Mucosa of descending colon (tissue), 3 donors: ENCODE data around the gene IRF1. TPM values are rescaled to one million over a fixed set of nuclear protein-coding genes. Genes with fewer than 3 reads are reported as not detected.

Experiments used
- ATAC-seq: fragments of 200-7000 bp; cut with Tn5 transposase; one replicate; pipeline ENCODE4 v1.9.1; 2020; ENCODE audit warnings: mild to moderate bottlenecking, moderate library complexity
- DNase-seq, 3 donors: peaks; one replicate each; pipeline ENCODE4 v3.0.0-alpha.2; 2020
- H3K36me3 ChIP-seq: fragments of 200-600 bp; one replicate; pipeline ENCODE4 v1.8.0; 2021; ENCODE audit warnings: low read depth, mild to moderate bottlenecking
- H3K4me1 ChIP-seq: fragments of 200-600 bp; one replicate; pipeline ENCODE4 v1.8.0; 2021; ENCODE audit warnings: low read depth, mild to moderate bottlenecking
- H3K4me3 ChIP-seq: fragments of 200-600 bp; one replicate; pipeline ENCODE4 v1.8.0; 2021; ENCODE audit warnings: mild to moderate bottlenecking
- H3K9me3 ChIP-seq: fragments of 200-600 bp; one replicate; pipeline ENCODE4 v1.8.0; 2021; ENCODE audit warnings: mild to moderate bottlenecking
- intact Hi-C, 2 donors: fragments of 100-400 bp; cut with DNase I in 1 of 2; cut with micrococcal nuclease in 1 of 2; formaldehyde crosslinking; loops; one replicate each; pipeline versions ENCODE4 v1.11.0 to v1.11.1; 2022; cut with DNase I, micrococcal nuclease
- total RNA-seq, 3 donors: library from RNA; stranded (reverse); fragmentation: NEBNext Ultra II Directional in 2 of 3; extraction: Animal tissue kit (Norgen Biotek cat#: 25700) in 2 of 3; gene quantifications; one replicate each; pipeline versions ENCODE4 v1.2.1 to v1.2.4, GENCODE V29; 2021 to 2023
- TF ChIP-seq, protein P1 (sequence below): fragments of 200-600 bp; IDR thresholded peaks from one replicate; pipeline ENCODE4 v1.8.0; 2022; ENCODE audit warnings: antibody characterized with exemption, mild to moderate bottlenecking
- donor health status: DM: no; HTN: no; CAD: no; lungs with moderate emphysema.
- donor health status: DM: no; HTN: no; CAD: no.
- donor health status: DM: no; HTN: yes; CAD: no.

The IRF1 gene
- total RNA-seq, 3 donors from 2014 or later = 89.4 to 172 (median 143) TPM

DNA sequence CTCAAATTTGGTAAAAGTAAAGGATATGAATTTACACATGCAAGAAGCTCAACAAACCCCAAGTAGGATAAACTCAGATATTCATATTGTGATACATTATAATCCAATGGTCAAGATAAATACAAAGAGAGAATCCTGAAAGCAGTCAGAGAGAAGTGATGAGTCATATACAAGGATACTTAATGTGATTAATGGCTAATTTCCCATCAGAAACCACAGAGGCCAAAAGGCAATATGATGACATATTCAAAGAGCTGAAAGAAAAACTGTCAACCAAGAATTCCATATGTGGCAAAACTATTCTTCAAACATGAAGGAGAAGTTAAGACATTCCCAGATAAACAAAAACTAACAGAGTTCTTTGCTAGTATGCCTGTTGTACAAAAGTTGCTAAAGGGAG is 19.5 kb upstream of the IRF1 start:
- Histone ChIP-seq H3K4me1 (peaks cover 10% of the 10 kb centered on the region), H3K4me3 (no peak overlapping the region), H3K9me3 (no peaks in the 10 kb centered on the region), H3K36me3 (no peaks in the 10 kb centered on the region)
- intact Hi-C loops = no loop called here
- no peak for DNase-seq
- TF ChIP-seq, protein P1, sequence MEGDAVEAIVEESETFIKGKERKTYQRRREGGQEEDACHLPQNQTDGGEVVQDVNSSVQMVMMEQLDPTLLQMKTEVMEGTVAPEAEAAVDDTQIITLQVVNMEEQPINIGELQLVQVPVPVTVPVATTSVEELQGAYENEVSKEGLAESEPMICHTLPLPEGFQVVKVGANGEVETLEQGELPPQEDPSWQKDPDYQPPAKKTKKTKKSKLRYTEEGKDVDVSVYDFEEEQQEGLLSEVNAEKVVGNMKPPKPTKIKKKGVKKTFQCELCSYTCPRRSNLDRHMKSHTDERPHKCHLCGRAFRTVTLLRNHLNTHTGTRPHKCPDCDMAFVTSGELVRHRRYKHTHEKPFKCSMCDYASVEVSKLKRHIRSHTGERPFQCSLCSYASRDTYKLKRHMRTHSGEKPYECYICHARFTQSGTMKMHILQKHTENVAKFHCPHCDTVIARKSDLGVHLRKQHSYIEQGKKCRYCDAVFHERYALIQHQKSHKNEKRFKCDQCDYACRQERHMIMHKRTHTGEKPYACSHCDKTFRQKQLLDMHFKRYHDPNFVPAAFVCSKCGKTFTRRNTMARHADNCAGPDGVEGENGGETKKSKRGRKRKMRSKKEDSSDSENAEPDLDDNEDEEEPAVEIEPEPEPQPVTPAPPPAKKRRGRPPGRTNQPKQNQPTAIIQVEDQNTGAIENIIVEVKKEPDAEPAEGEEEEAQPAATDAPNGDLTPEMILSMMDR = no peak
- ATAC-seq = no peak

DNA sequence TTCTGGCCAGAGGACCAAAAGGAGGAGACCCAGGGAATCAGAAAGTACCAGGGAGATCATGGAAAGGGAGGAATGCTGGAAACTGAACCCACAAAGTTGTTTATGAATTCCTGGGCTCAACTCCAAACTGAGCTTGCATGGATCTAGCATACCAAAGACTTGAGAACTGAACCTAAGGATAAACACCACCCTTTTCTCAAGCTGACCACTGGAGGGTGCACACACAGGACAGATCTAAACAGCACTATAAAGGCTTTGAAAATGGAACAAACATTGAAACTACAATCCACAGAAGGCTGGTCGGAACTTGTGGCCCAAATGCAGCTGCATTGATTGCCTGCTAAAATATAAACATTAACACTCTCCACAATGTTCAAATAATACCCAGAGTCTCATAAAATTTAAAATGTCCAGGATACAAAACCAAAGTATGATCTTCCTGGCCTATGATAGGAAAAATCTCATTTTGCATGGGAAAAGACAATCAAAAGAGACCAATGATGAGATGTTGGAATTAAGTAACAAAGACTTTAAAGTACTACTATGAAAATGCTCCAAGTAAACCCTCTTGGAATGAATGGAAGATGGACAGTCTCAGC is 15.6 kb upstream of the IRF1 start:
- no peaks in the 10 kb centered on the region for H3K36me3 ChIP-seq
- H3K9me3 ChIP-seq = no peaks in the 10 kb centered on the region
- intact Hi-C loops = no loop called here
- H3K4me1 ChIP-seq = peaks cover 38% of the 10 kb centered on the region
- H3K4me3 ChIP-seq = no peak overlapping the region
- DNase-seq (peak in 1 of 3 donors; percentile 61), ATAC-seq (peak; percentile 34)
- TF ChIP-seq, protein P1 = peak; percentile 25

DNA sequence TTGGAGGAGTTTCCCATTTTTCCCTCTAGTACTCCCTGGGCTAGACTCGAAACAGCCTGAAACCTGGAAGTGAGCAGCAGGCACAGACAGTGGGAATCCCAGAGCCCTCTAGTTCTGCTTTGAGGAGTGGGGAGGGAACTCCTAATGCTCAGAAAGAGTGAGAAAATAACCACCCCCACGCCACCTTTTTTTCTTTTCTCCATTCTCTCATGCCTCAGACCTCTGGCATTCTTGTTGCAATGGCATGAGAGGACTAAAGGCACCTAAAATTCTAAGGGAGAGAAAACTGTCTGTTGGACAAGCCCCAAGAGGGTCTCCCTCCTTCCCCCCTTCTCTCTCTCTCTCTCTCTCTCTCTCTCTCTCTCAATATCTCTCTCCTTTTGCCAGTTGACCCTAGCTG is 15.1 kb upstream of the IRF1 start:
- H3K4me3 ChIP-seq = no peak overlapping the region
- no peaks in the 10 kb centered on the region for H3K36me3 ChIP-seq
- intact Hi-C loops = no loop called here
- no peaks in the 10 kb centered on the region for H3K9me3 ChIP-seq
- H3K4me1 ChIP-seq = peaks cover 43% of the 10 kb centered on the region
- TF ChIP-seq, protein P1 = no peak
- ATAC-seq (no peak), DNase-seq (peak in 1 of 3 donors; percentile 21)

DNA sequence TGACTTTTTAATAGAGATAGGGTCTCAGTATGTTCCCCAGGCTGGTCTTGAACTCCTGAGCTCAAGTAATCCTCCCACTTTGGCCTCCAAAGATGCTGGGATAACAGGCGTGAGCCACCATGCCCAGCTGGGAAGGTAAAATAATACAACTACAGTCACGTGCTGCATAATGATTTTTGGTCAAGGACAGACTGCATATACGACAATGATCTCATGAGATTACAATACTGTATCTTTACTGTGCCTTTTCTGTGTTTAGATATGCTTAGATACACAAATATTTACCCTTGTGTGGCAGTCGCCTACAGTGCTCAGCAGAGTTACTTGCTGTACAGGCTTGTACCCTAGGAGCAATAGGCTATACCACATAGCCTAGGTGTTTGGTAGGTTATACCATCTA is 14.2 kb upstream of the IRF1 start:
- ATAC-seq = peak; percentile 48
- peaks cover 52% of the 10 kb centered on the region for H3K4me1 ChIP-seq
- no peaks in the 10 kb centered on the region for H3K9me3 ChIP-seq
- H3K4me3 ChIP-seq = no peak overlapping the region
- intact Hi-C loops = loop anchor here (5.0 kb wide), 1 partner anchor 117 kb away; no protein-coding TSS in a partner anchor
- peak in 1 of 3 donors; percentile 66 for DNase-seq
- H3K36me3 ChIP-seq = no peaks in the 10 kb centered on the region
- TF ChIP-seq, protein P1 = no peak

DNA sequence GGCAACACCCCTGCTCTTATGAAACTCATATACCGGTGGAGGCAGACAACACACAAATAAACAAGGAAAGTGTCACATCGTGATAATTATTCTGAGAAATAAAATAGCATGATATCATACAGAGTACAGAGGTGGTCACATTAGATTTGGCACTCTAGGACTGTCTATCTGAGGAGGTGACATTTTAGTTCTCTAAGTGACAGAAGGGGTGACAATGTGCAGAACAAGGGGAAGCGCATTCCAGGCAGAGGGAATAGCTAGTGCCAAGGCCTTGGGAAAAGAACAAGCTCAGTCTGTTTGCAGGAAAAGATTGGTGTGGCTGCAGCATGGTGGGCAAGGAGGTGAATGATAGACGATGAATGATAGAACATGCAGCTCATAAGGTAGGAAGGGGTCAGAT is 12.7 kb upstream of the IRF1 start:
- DNase-seq (no peak), ATAC-seq (no peak)
- TF ChIP-seq, protein P1 = no peak
- Histone ChIP-seq H3K9me3 (no peaks in the 10 kb centered on the region), H3K4me3 (no peak overlapping the region), H3K4me1 (peaks cover 58% of the 10 kb centered on the region), H3K36me3 (no peaks in the 10 kb centered on the region)
- intact Hi-C loops = loop anchor here (5.0 kb wide), 1 partner anchor 116 kb away; no protein-coding TSS in a partner anchor
